MV-4-11 (cell line): ENCODE data around the gene SF1.

ENCODE experiments used
- DNase-seq: peaks from one replicate; lab custom pipeline; 2025; lab: John Stamatoyannopoulos, UW

SF1 gene

GRCh38 chr11:64723117-64723906 lies 55.0 kb downstream of the SF1 start, which contains the start of gene NRXN2:
Gene NRXN2 (minus strand): TSS chr11:64723197. CDS start chr11:64713699, 9,498 bp downstream.
- peak; percentile 70 for DNase-seq

- no peak for DNase-seq
These were observed 55.9 kb downstream of the SF1 start for GRCh38 chr11:64722141-64723065.

GRCh38 chr11:64721359-64721699 lies 57.0 kb downstream of the SF1 start:
- no peak for DNase-seq

- no peak for DNase-seq
These were observed 57.5 kb downstream of the SF1 start for GRCh38 chr11:64720640-64721358.

- DNase-seq, result no peak
These were observed 58.2 kb downstream of the SF1 start for GRCh38 chr11:64720167-64720566.

- no peak for DNase-seq
These were observed 58.9 kb downstream of the SF1 start for GRCh38 chr11:64719406-64719805.

GRCh38 chr11:64718780-64719124 lies 59.6 kb downstream of the SF1 start:
- DNase-seq, result no peak

GRCh38 chr11:64718084-64718779 lies 60.1 kb downstream of the SF1 start:
- no peak for DNase-seq

GRCh38 chr11:64717268-64717578 lies 61.1 kb downstream of the SF1 start:
- no peak for DNase-seq

- DNase-seq, result no peak
These were observed 61.7 kb downstream of the SF1 start for GRCh38 chr11:64716473-64717267.

GRCh38 chr11:64715756-64716472 lies 62.4 kb downstream of the SF1 start:
- DNase-seq, result no peak

GRCh38 chr11:64715110-64715509 lies 63.2 kb downstream of the SF1 start:
- no peak for DNase-seq

GRCh38 chr11:64714666-64715065 lies 63.7 kb downstream of the SF1 start:
- no peak for DNase-seq
